Right atrium auricular region (tissue), 2 donors: ENCODE data around the gene TST. TPM values are rescaled to one million over a fixed set of nuclear protein-coding genes. Genes with fewer than 3 reads are reported as not detected.

Experiments
- DNase-seq: peaks from one replicate; pipeline ENCODE4 v3.0.0-alpha.2; 2019; ENCODE audit warnings: low spot score
- H3K27ac ChIP-seq, 2 donors: fragments of 200-600 bp; sonication (generic); 1 replicate in 1 of 2; 2 replicates in 1 of 2; pipeline ENCODE4 v1.5.1; 2016 to 2019
- H3K27me3 ChIP-seq, 2 donors: fragments of 200-600 bp; sonication (generic); one replicate each; pipeline versions ENCODE4 v1.5.1 to v1.6.0; 2017 to 2019
- H3K36me3 ChIP-seq: fragments of 200-600 bp; sonication (generic); one replicate; pipeline ENCODE4 v1.5.1; 2016
- H3K4me1 ChIP-seq, 2 donors: fragments of 200-600 bp; sonication (generic); one replicate each; pipeline versions ENCODE4 v1.5.1 to v1.6.0; 2017 to 2019
- H3K4me3 ChIP-seq, 2 donors: fragments of 200-600 bp; sonication (generic); 1 replicate in 1 of 2; 2 replicates in 1 of 2; pipeline ENCODE4 v1.5.1; 2017 to 2019; ENCODE audit warnings: mild to moderate bottlenecking in 1 of 2, moderate library complexity in 1 of 2
- H3K9me3 ChIP-seq, 2 donors: fragments of 200-600 bp; sonication (generic); one replicate each; pipeline ENCODE4 v1.5.1; 2019
- total RNA-seq, 2 donors: library from RNA; depleted of rRNA; stranded (reverse); fragments of >200 nt; gene quantifications; one replicate each; pipeline ENCODE4 v1.1.0, GENCODE V29; 2016
- TF ChIP-seq, protein P1 (sequence below), 2 donors: fragments of 200-600 bp; sonication (generic); IDR thresholded peaks; one replicate each; pipeline ENCODE4 v1.5.1; 2019; ENCODE audit warnings: antibody characterized with exemption in 2 of 2

Gene TST
- total RNA-seq, 2 donors from 2014 or later = 55.0 to 82.1 TPM

DNA sequence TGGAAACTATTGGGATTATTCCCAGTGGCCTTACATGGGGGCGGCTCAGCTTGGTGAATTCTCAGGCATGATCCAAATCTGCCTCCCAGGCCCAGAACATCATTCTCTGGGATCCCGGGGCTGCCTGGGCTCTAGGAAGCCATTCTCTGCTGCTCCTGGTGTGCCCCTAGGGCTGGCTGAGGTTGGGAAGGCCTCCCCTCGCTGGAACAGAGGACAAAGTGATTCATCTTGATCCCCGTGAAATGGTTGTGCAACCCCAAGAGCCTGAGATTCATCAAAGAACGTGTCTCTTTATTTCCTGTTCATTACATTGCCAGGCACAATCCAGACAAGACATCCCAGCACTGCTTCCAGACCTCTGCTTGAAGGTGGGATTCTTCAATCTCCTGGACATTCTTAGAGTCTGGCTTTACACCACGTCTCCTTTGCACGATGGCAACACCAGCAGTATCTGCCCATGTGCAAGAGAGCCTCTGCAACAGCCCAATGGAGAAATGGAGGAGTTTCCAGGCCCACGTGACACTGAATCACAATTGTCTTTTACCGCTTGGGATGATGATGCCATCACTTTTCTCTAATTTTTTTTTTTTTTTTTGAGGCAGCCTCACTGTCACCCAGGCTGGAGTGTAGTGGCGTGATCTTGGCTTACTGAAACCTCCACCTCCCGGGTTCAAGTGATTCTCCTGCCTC, 52.3 kb downstream of the TST start:
- TF ChIP-seq, protein P1, sequence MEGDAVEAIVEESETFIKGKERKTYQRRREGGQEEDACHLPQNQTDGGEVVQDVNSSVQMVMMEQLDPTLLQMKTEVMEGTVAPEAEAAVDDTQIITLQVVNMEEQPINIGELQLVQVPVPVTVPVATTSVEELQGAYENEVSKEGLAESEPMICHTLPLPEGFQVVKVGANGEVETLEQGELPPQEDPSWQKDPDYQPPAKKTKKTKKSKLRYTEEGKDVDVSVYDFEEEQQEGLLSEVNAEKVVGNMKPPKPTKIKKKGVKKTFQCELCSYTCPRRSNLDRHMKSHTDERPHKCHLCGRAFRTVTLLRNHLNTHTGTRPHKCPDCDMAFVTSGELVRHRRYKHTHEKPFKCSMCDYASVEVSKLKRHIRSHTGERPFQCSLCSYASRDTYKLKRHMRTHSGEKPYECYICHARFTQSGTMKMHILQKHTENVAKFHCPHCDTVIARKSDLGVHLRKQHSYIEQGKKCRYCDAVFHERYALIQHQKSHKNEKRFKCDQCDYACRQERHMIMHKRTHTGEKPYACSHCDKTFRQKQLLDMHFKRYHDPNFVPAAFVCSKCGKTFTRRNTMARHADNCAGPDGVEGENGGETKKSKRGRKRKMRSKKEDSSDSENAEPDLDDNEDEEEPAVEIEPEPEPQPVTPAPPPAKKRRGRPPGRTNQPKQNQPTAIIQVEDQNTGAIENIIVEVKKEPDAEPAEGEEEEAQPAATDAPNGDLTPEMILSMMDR (IDR thresholded peaks at IDR 0.05) = no peak
- H3K9me3 ChIP-seq = no peaks in the 10 kb centered on the region
- DNase-seq = no peak
- no peaks in the 10 kb centered on the region for H3K36me3 ChIP-seq
- H3K27ac ChIP-seq = no peak overlapping the region
- H3K4me1 ChIP-seq = no peaks in the 10 kb centered on the region
- no peaks in the 10 kb centered on the region for H3K27me3 ChIP-seq
- no peak overlapping the region for H3K4me3 ChIP-seq

DNA sequence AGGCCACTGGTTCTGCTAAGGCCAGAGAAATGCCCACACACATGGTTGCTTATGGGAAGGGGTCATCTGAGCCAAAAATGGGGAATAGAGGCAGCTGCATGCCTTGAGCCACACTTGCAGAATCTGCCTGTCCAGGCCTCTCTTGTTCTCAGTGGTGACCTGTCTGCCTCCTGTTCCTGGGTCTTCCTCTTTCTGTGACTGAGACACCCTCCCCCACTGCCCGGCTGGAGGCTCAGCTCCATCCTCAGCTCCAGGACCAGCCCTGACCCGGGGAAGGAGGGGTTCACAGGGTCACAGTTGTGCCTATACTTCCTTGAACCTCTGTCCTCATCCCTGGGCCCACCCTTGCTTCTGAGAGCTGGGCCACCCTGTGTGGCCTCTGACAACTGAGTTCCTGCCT, 53.6 kb downstream of the TST start:
- no peaks in the 10 kb centered on the region for H3K9me3 ChIP-seq
- TF ChIP-seq, protein P1 (IDR thresholded peaks at IDR 0.05) = no peak
- no peaks in the 10 kb centered on the region for H3K36me3 ChIP-seq
- DNase-seq = no peak
- no peaks in the 10 kb centered on the region for H3K27me3 ChIP-seq
- no peaks in the 10 kb centered on the region for H3K4me1 ChIP-seq
- no peak overlapping the region for H3K27ac ChIP-seq
- no peak overlapping the region for H3K4me3 ChIP-seq

DNA sequence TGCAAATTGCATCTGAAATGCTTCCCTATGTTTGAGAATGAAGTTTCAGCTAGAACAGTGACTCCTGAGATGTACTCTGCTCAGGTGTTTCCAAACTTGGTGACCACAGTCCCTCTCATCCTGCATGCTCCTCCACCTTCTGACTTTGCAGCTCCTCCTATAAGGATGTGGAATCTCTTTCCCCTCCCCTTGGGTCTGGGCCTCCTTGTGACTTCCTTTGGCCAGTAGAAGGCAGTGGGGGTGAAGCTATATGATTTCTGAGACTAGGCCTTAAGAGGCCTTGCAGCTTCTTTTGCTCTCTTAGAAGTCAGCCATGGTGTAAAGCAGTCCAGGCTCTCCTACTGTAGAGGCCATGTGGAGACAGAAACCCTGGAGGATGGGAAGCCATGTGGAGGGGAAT, 55.1 kb downstream of the TST start:
- TF ChIP-seq, protein P1 (IDR thresholded peaks at IDR 0.05) = no peak
- Histone ChIP-seq H3K27ac (no peak overlapping the region), H3K9me3 (no peaks in the 10 kb centered on the region), H3K4me1 (no peaks in the 10 kb centered on the region), H3K27me3 (no peaks in the 10 kb centered on the region), H3K36me3 (no peaks in the 10 kb centered on the region), H3K4me3 (no peak overlapping the region)
- no peak for DNase-seq

DNA sequence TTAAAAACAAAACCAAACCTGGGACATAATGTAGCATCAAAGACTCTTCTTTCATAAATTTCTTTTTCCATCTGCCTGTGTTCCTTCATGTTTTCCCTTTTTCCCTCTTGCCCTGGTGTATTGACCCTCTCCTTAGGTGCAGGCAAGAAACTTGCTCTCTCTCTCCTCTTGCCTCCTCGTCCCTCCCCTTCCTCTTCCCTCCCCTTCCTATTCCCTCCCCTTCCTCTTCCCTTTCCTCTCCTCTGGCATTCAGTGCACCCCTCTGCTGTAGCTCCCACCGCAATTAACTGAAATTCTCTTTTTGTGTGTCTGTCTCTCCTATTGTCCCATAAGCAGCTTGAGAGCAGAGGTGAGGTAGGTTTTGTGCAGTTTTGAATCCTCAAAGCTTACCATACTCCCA, 55.9 kb downstream of the TST start:
- no peaks in the 10 kb centered on the region for H3K27me3 ChIP-seq
- no peaks in the 10 kb centered on the region for H3K9me3 ChIP-seq
- H3K4me1 ChIP-seq = no peaks in the 10 kb centered on the region
- no peak overlapping the region for H3K4me3 ChIP-seq
- no peaks in the 10 kb centered on the region for H3K36me3 ChIP-seq
- no peak for DNase-seq
- H3K27ac ChIP-seq = no peak overlapping the region
- TF ChIP-seq, protein P1 (IDR thresholded peaks at IDR 0.05) = no peak

DNA sequence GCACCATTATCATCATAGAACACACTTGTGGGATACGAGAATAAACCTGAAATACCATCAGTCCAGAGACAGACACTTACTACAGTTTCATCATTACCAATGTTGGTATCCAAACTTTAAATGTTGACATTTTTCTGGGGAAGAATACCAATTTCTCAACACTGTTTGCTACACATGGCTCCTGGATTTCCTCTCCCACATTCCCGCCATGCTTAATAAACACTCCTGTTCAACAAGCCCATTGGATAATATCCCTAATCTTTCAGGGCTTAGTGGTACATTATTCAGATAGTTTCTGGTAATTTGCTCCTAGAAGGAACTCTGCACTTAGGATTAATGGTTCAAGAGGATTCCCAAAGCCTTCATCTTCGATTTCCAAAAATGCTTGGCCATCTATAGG, 57.6 kb downstream of the TST start:
- no peaks in the 10 kb centered on the region for H3K4me1 ChIP-seq
- DNase-seq = no peak
- TF ChIP-seq, protein P1 (IDR thresholded peaks at IDR 0.05) = no peak
- no peak overlapping the region for H3K27ac ChIP-seq
- H3K36me3 ChIP-seq = no peaks in the 10 kb centered on the region
- no peaks in the 10 kb centered on the region for H3K9me3 ChIP-seq
- no peaks in the 10 kb centered on the region for H3K27me3 ChIP-seq
- H3K4me3 ChIP-seq = no peak overlapping the region

Other genes starting within 250 kb of the TST start
- 10 to 100 TPM; 15.6 to 16.8 TPM for gene IFT27, start 243.3 kb downstream of the TST start, total RNA-seq
- gene PVALB, start 202.4 kb downstream of the TST start, total RNA-seq = not detected
- 1 to 10 TPM; 3.9 to 7.0 TPM for gene NCF4, start 158.4 kb downstream of the TST start, total RNA-seq
- 1 to 10 TPM; 1.8 to 4.2 TPM for gene CSF2RB, start 105.8 kb downstream of the TST start, total RNA-seq
- gene MPST, start 295 bp upstream of the TST start, total RNA-seq = 100 to 1,000 TPM; 102 to 116 TPM
- gene KCTD17, start 32.3 kb upstream of the TST start, total RNA-seq = 10 to 100 TPM; 44.9 to 54.8 TPM
- not detected for gene TMPRSS6, start 90.3 kb upstream of the TST start, total RNA-seq
- gene IL2RB, start 130.5 kb upstream of the TST start, total RNA-seq = 1 to 10 TPM in 1 of 2 donors, under 1 TPM in 1; 0.94 to 1.0 TPM
- gene C1QTNF6, start 168.8 kb upstream of the TST start, total RNA-seq = 1 to 10 TPM; 1.6 to 2.2 TPM
- not detected for gene SSTR3, start 193.0 kb upstream of the TST start, total RNA-seq
- 10 to 100 TPM in 1 of 2 donors, 1 to 10 TPM in 1; 2.9 to 10.3 TPM for gene RAC2, start 224.8 kb upstream of the TST start, total RNA-seq